Lower lobe of right lung (tissue), 2 donors: ENCODE measurements around the gene DHX40. TPM values are rescaled to one million over a fixed set of nuclear protein-coding genes. Genes with fewer than 3 reads are reported as not detected.

Experiments used
- ATAC-seq, 2 donors: fragments of 200-7000 bp; cut with Tn5 transposase; one replicate each; pipeline ENCODE4 v1.9.1; 2020 to 2022; ENCODE audit warnings: mild to moderate bottlenecking in 2 of 2, moderate library complexity in 2 of 2
- DNase-seq: peaks from one replicate; pipeline ENCODE4 v3.0.0-alpha.2; 2020
- H3K27ac ChIP-seq: fragments of 200-600 bp; one replicate; pipeline ENCODE4 v1.8.0; 2022
- H3K27me3 ChIP-seq: fragments of 200-600 bp; one replicate; pipeline ENCODE4 v1.8.0; 2022; ENCODE audit warnings: low read depth
- H3K36me3 ChIP-seq: fragments of 200-600 bp; one replicate; pipeline ENCODE4 v1.8.0; 2022; ENCODE audit warnings: mild to moderate bottlenecking
- H3K4me1 ChIP-seq: fragments of 200-600 bp; one replicate; pipeline ENCODE4 v1.8.0; 2022
- H3K4me3 ChIP-seq: fragments of 200-600 bp; one replicate; pipeline ENCODE4 v1.8.0; 2022; ENCODE audit warnings: mild to moderate bottlenecking
- H3K9me3 ChIP-seq: fragments of 200-600 bp; one replicate; pipeline ENCODE4 v1.8.0; 2022
- intact Hi-C: fragments of 100-400 bp; cut with DNase I; formaldehyde crosslinking; loops from one replicate; pipeline ENCODE4 v1.11.0; 2022
- total RNA-seq: library from RNA; stranded (reverse); fragmentation: NEBNext Ultra II Directional; extraction: Animal tissue kit (Norgen Biotek cat#: 25700); gene quantifications from one replicate; pipeline ENCODE4 v1.2.1, GENCODE V29; 2021
- TF ChIP-seq, protein P1 (sequence below): fragments of 200-600 bp; IDR thresholded peaks from one replicate; pipeline ENCODE4 v1.8.0; 2022; ENCODE audit warnings: antibody characterized with exemption, mild to moderate bottlenecking
- donor health status: DM: no; HTN: yes; CAD: no; lungs with severe emphysema.

The DHX40 gene
- total RNA-seq, 1 donor from 2014 or later, result 32.3 TPM

DNA sequence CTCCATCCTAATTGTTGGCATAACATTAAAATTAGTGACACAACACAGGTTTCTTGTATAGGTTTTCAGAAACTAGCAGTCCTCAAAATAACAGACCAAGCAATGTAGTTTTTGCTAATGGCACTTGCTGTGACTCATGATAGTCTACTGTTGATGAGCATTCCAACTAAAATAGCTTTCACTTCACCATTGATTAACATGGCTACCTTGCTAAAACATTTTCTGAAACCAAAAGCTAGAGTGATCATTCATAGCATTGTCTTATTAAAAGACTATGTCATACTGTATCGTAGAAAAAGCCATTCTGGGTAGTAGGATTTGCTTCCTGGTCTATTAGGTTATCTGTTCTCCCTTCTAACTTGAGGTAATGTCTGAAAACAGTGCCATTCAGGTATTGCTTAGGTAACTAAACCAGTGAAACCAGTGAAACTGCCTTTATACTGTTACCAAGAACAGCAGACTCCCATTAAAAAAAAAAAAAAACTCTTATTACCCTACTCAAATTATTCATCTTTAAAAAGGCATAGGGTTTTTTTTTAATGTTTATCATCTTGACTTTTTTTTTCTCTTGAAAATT is 51.8 kb downstream of the DHX40 start:
- Histone ChIP-seq H3K4me3 (no peak overlapping the region), H3K4me1 (peaks cover 27% of the 10 kb centered on the region), H3K9me3 (no peaks in the 10 kb centered on the region), H3K27me3 (no peaks in the 10 kb centered on the region), H3K36me3 (no peaks in the 10 kb centered on the region), H3K27ac (no peak overlapping the region)
- DNase-seq (no peak), ATAC-seq (no peak)
- TF ChIP-seq, protein P1, sequence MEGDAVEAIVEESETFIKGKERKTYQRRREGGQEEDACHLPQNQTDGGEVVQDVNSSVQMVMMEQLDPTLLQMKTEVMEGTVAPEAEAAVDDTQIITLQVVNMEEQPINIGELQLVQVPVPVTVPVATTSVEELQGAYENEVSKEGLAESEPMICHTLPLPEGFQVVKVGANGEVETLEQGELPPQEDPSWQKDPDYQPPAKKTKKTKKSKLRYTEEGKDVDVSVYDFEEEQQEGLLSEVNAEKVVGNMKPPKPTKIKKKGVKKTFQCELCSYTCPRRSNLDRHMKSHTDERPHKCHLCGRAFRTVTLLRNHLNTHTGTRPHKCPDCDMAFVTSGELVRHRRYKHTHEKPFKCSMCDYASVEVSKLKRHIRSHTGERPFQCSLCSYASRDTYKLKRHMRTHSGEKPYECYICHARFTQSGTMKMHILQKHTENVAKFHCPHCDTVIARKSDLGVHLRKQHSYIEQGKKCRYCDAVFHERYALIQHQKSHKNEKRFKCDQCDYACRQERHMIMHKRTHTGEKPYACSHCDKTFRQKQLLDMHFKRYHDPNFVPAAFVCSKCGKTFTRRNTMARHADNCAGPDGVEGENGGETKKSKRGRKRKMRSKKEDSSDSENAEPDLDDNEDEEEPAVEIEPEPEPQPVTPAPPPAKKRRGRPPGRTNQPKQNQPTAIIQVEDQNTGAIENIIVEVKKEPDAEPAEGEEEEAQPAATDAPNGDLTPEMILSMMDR, result no peak
- intact Hi-C loops, result no loop called here

DNA sequence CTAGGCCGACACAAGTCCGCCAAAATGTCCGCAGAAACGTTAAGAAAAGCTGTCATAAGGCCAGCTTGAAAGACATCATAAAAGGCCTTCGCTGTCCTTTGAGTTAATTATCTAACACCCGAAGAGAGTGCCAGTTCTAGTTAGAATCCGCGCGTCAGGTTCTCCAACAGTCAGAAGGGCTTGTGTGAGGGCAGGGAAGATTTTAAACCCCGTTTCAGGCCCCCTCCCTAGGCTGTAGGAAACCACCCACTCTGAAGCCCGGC is 53.6 kb downstream of the DHX40 start:
- DNase-seq (no peak), ATAC-seq (no peak)
- TF ChIP-seq, protein P1, result no peak
- H3K36me3 ChIP-seq, result no peaks in the 10 kb centered on the region
- H3K4me1 ChIP-seq, result peaks cover 45% of the 10 kb centered on the region
- intact Hi-C loops, result no loop called here
- H3K27me3 ChIP-seq, result no peaks in the 10 kb centered on the region
- H3K27ac ChIP-seq, result peak overlapping the region; percentile 96
- H3K4me3 ChIP-seq, result peak overlapping the region; percentile 74
- no peaks in the 10 kb centered on the region for H3K9me3 ChIP-seq

DNA sequence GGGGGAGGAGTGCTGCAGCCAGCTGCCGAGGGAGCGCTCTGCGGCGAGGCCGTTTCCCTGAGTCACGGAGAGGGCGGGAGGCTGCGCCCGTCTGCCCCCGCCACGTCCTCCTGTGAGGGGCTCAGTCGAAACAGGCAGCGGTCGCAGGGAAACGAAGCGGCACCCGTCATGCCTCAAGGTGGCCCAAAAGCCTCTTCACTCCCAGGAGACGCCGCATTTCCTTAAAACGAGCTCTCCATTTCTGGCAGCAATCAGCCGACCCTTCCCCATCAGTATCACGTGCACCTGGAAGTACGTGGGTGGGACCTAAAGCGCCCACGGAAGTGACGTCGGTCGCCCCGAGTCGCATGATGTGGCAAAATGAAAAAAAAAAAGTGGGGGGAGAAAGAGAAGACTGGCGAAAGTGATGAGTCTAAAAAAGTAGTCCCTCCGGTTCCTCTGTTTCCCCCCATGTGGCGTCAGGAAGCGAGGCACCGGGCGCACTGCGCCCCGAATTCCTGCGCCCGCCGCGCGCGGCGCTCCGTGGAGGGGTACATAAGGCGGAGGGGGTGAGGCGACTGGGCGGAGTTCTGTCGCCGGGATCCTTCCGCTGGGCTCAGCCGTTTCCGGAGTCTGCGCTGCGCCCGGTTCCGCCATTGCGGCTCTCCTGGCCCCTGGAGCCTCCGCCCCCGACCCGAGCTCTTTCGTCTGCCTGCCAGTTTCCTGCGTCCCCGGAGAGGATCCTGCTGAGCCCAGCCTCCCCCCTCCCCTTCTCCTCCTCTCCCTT is 54.1 kb downstream of the DHX40 start, which contains the start of gene CLTC:
Gene CLTC, plus strand, starts transcription at position 598 of the 766 bp plus-strand sequence. CDS start 237 bp downstream, outside the sequence.
- H3K9me3 ChIP-seq, result no peaks in the 10 kb centered on the region
- peaks cover 50% of the 10 kb centered on the region for H3K4me1 ChIP-seq
- ATAC-seq, result peak; percentile 96 to 97
- peak within 1 kb of the TSS; percentile 96 for H3K27ac ChIP-seq
- H3K4me3 ChIP-seq, result peak within 1 kb of the TSS; percentile 74
- intact Hi-C loops, result no loop called here
- no peaks in the 10 kb centered on the region for H3K36me3 ChIP-seq
- H3K27me3 ChIP-seq, result no peaks in the 10 kb centered on the region
- TF ChIP-seq, protein P1, result no peak
- peak; percentile 95 for DNase-seq

DNA sequence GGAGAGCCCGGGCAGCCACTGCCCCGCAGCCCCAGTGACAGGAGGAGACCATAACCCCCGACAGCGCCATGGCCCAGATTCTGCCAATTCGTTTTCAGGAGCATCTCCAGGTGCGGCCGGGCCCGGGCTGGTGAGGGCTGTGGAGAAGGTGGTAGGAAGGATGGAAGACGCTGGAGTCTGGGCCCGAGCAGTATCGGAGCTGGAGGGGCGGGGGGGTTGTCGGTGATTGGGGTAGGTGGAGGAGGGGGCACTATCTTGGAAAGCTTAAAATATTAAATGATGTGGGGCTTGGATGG is 54.6 kb downstream of the DHX40 start:
- intact Hi-C loops, result no loop called here
- Histone ChIP-seq H3K9me3 (no peaks in the 10 kb centered on the region), H3K4me3 (peak overlapping the region; percentile 74), H3K27me3 (no peaks in the 10 kb centered on the region), H3K4me1 (peaks cover 52% of the 10 kb centered on the region), H3K36me3 (no peaks in the 10 kb centered on the region), H3K27ac (peak overlapping the region; percentile 96)
- TF ChIP-seq, protein P1, result no peak
- DNase-seq (no peak), ATAC-seq (no peak)

DNA sequence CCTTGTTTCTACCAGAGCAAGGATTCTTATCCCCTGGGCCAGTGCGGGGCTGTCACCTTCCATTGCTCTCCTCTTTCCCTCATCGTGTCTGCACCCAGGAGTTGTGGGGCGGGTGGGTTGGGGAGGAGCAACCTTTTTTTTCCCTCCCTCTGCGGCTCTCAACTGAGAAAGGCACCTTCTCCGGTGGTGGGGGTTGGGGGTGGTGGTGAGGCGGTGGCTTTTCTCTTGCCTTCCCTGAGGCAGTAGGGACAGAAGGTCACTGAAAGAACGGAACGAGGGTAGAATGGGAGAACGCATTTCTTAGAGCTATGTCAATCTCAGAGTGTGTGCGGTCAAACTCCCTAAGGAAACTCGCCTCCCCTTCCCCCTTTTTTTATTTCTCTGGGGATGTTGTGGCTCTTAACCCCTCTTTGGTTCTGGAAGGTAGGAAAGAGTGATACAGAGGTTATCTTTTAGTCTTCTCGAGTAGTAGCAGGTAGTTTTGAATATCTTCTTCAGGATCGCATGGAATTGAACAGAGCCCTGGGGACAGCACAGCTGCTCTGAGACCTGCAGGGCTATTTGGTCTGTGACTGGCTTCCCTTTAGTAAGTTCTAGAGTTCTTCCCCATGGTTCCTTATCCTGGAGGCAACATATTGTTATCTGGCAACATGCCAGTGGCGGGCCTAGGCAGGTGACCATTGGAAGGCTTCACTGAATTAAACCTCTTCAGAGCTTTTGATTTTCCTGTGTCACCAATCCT is 55.3 kb downstream of the DHX40 start:
- Histone ChIP-seq H3K27me3 (no peaks in the 10 kb centered on the region), H3K9me3 (no peaks in the 10 kb centered on the region), H3K36me3 (no peaks in the 10 kb centered on the region), H3K4me1 (peaks cover 59% of the 10 kb centered on the region), H3K4me3 (peak overlapping the region; percentile 74), H3K27ac (peak overlapping the region; percentile 96)
- DNase-seq (peak; percentile 47), ATAC-seq (peak in 1 of 2 donors; percentile 35)
- intact Hi-C loops, result no loop called here
- TF ChIP-seq, protein P1, result no peak
